OCI-LY3 (cell line): ENCODE measurements around the gene HIVEP3.

ENCODE experiments used
- CTCF ChIP-seq: fragments of 200-600, 300-600 bp; sonication (generic); IDR thresholded peaks from 2 replicates; pipeline ENCODE4 v1.5.1; 2014; ENCODE audit warnings: antibody characterized with exemption, low read length, low read depth
- EZH2phosphoT487 ChIP-seq: fragments of 200-600 bp; shearing (Covaris generic); IDR thresholded peaks from 2 replicates; pipeline ENCODE4 v1.6.1; 2018; ENCODE audit warnings: antibody characterized with exemption, mixed run types, low read depth

DNA sequence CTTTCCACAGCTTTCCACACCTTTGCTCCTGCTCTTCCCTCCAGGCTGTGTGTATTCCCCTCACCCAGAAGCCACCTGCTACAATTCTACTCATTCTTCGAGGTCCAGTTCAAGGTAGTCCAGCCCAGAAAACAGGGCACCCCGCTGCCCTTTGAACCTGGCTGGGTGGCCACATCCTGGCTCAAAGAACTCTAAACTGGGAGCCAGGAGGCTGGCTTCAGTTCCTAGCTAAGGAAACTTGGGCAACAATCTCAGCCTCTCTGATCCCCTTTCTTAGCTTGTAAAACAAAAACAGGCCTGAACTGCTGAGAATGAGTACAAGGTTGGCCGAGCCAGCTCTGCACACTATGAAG lies 438.9 kb downstream of the HIVEP3 start:
- TF ChIP-seq CTCF (no peak), EZH2phosphoT487 (no peak)
